H1 (cell line): ENCODE results near the gene PRR22. TPM values are rescaled to one million over a fixed set of nuclear protein-coding genes. Genes with fewer than 3 reads are reported as not detected.

ENCODE experiments used
- CTCF ChIA-PET: fragments of 300-600 bp; sonication (Branson Sonifier 250); formaldehyde crosslinking; loops from one replicate; lab custom pipeline; 2021; ENCODE audit not compliant: partially characterized antibody; lab: Charles Lee
- POLR2A ChIA-PET: fragments of 300-600 bp; sonication (Branson Sonifier 250); formaldehyde crosslinking; loops from one replicate; lab custom pipeline; 2021; ENCODE audit warnings: inconsistent platforms; ENCODE audit not compliant: partially characterized antibody; lab: Charles Lee
- DNase-seq, 2 experiments: peaks; one replicate each; pipeline versions ENCODE4 v3.0.0 to v3.0.0-alpha.2; 2010 to 2022; ENCODE audit warnings: low spot score in 2 of 2, low read depth in 1 of 2, mixed read lengths in 1 of 2
- FAIRE-seq: peaks from 2 replicates; lab custom pipeline; 2011; peaks lifted over from hg19 to GRCh38; lab: Jason Lieb, UNC
- H2AFZ ChIP-seq: 2 replicates; pipeline ENCODE4 v1.8.1; 2012; ENCODE audit warnings: low read length, inconsistent platforms
- H2AK5ac ChIP-seq: 2 replicates; pipeline ENCODE4 v1.6.1; 2013; ENCODE audit warnings: low read depth, low read length
- H2BK120ac ChIP-seq: replicated peaks from 2 replicates; pipeline ENCODE3; 2013; ENCODE audit warnings: low read depth, low read length, inconsistent platforms
- H2BK12ac ChIP-seq: 2 replicates; pipeline ENCODE4 v1.6.1; 2013; ENCODE audit warnings: low read depth, low read length
- H2BK15ac ChIP-seq: 2 replicates; pipeline ENCODE4 v1.6.1; 2013; ENCODE audit warnings: low read length
- H2BK20ac ChIP-seq: 2 replicates; pipeline ENCODE4 v1.6.1; 2013; ENCODE audit warnings: low read length
- H2BK5ac ChIP-seq: 2 replicates; pipeline ENCODE4 v1.6.1; 2013; ENCODE audit warnings: low read depth, low read length
- H3K14ac ChIP-seq: 2 replicates; pipeline ENCODE4 v1.6.1; 2013; ENCODE audit warnings: inconsistent platforms; ENCODE audit not compliant: insufficient read length
- H3K18ac ChIP-seq: 2 replicates; pipeline ENCODE4 v1.6.1; 2013; ENCODE audit warnings: low read length; ENCODE audit errors: extremely low read depth
- H3K23ac ChIP-seq: 2 replicates; pipeline ENCODE4 v1.6.1; 2013; ENCODE audit warnings: inconsistent platforms; ENCODE audit not compliant: insufficient read length
- H3K23me2 ChIP-seq: 2 replicates; pipeline ENCODE4 v1.6.1; 2013; ENCODE audit warnings: low read depth, low read length
- H3K27ac ChIP-seq: 2 replicates; pipeline ENCODE4 v1.6.1; 2011; ENCODE audit warnings: low read depth, low read length, inconsistent platforms
- H3K27me3 ChIP-seq, 4 experiments: replicated peaks in 1 of 4; 1 replicate in 1 of 4; 2 replicates in 3 of 4; pipeline versions ENCODE4 v1.6.1 to v1.8.1; 2011 to 2013; ENCODE audit warnings: low read length in 3 of 4, mild to moderate bottlenecking in 3 of 4, inconsistent platforms in 2 of 4, mixed read lengths in 2 of 4, moderate library complexity in 1 of 4; ENCODE audit not compliant: control insufficient read depth in 3 of 4, insufficient read depth in 3 of 4; ENCODE audit errors: extremely low read depth in 1 of 4
- H3K36me3 ChIP-seq, 4 experiments: 2 replicates each; pipeline versions ENCODE4 v1.6.1 to v1.8.1; 2011 to 2013; ENCODE audit warnings: mild to moderate bottlenecking in 4 of 4, low read length in 3 of 4, moderate library complexity in 2 of 4, control low read depth in 1 of 4, inconsistent platforms in 1 of 4; ENCODE audit not compliant: insufficient read depth in 4 of 4, control insufficient read depth in 2 of 4
- H3K4ac ChIP-seq: replicated peaks from 2 replicates; pipeline ENCODE3; 2013; ENCODE audit warnings: low read length, low read depth, mixed read lengths, inconsistent platforms; ENCODE audit not compliant: insufficient read length
- H3K4me1 ChIP-seq, 4 experiments: replicated peaks in 1 of 4; 1 replicate in 1 of 4; 2 replicates in 3 of 4; pipeline versions ENCODE4 v1.6.1 to v1.8.1; 2011 to 2013; ENCODE audit warnings: low read length in 3 of 4, inconsistent platforms in 2 of 4, mixed read lengths in 1 of 4; ENCODE audit not compliant: insufficient read depth in 4 of 4, control insufficient read depth in 3 of 4
- H3K4me2 ChIP-seq, 2 experiments: 2 replicates each; pipeline versions ENCODE4 v1.6.1 to v1.8.1; 2011 to 2013; ENCODE audit warnings: low read depth in 2 of 2, low read length in 2 of 2, control low read depth in 1 of 2, inconsistent platforms in 1 of 2, mild to moderate bottlenecking in 1 of 2; ENCODE audit not compliant: insufficient read depth in 1 of 2
- H3K4me3 ChIP-seq, 4 experiments: fragments of 200-600, 300-600 bp in 1 of 4; sonication (generic), shearing (Covaris generic), sonication (Bioruptor Twin) in 1 of 4; 2 replicates each; pipeline versions ENCODE4 v1.5.1 to v1.8.1; 2011 to 2016; ENCODE audit warnings: low read length in 4 of 4, low read depth in 3 of 4, control low read depth in 2 of 4, inconsistent platforms in 2 of 4, mild to moderate bottlenecking in 2 of 4, mixed read lengths in 1 of 4, moderate library complexity in 1 of 4; ENCODE audit not compliant: insufficient read depth in 2 of 4; ENCODE audit errors: extremely low read depth in 1 of 4
- H3K56ac ChIP-seq: replicated peaks from 2 replicates; pipeline ENCODE3; 2013; ENCODE audit warnings: low read depth, mild to moderate bottlenecking, mixed read lengths, low read length, inconsistent platforms; ENCODE audit not compliant: insufficient read length
- H3K79me1 ChIP-seq: 2 replicates; pipeline ENCODE4 v1.6.1; 2013; ENCODE audit warnings: low read depth, low read length, control low read depth
- H3K79me2 ChIP-seq, 2 experiments: 2 replicates each; pipeline versions ENCODE4 v1.6.1 to v1.8.1; 2012 to 2013; ENCODE audit warnings: low read length in 2 of 2, mild to moderate bottlenecking in 2 of 2, inconsistent platforms in 1 of 2; ENCODE audit not compliant: insufficient read depth in 2 of 2, control insufficient read depth in 1 of 2
- H3K9ac ChIP-seq, 4 experiments: replicated peaks in 1 of 4; 1 replicate in 1 of 4; 2 replicates in 3 of 4; pipeline versions ENCODE4 v1.6.1 to v1.8.1; 2011 to 2013; ENCODE audit warnings: low read depth in 3 of 4, low read length in 3 of 4, control low read depth in 2 of 4, mild to moderate bottlenecking in 2 of 4, moderate library complexity in 2 of 4, inconsistent platforms in 1 of 4; ENCODE audit errors: extremely low read depth in 1 of 4
- H3K9me3 ChIP-seq, 2 experiments: 2 replicates each; pipeline versions ENCODE4 v1.6.1 to v1.8.1; 2012 to 2013; ENCODE audit warnings: mild to moderate bottlenecking in 2 of 2, moderate library complexity in 2 of 2, control low read depth in 1 of 2, inconsistent platforms in 1 of 2, low read depth in 1 of 2, low read length in 1 of 2, mixed read lengths in 1 of 2; ENCODE audit not compliant: insufficient read depth in 2 of 2
- H4K20me1 ChIP-seq, 2 experiments: replicated peaks in 1 of 2; 2 replicates each; pipeline versions ENCODE3 to v1.8.1; 2011 to 2013; ENCODE audit warnings: inconsistent platforms in 2 of 2, low read length in 2 of 2, mild to moderate bottlenecking in 1 of 2; ENCODE audit not compliant: insufficient read depth in 2 of 2, control insufficient read depth in 1 of 2
- H4K5ac ChIP-seq: 2 replicates; pipeline ENCODE4 v1.6.1; 2013; ENCODE audit warnings: low read length, low read depth, mixed read lengths, inconsistent platforms; ENCODE audit not compliant: insufficient read length
- H4K8ac ChIP-seq: 2 replicates; pipeline ENCODE4 v1.8.0; 2013; ENCODE audit warnings: mild to moderate bottlenecking, moderate library complexity, low read length, inconsistent platforms; ENCODE audit not compliant: insufficient read depth; ENCODE audit errors: extremely low read depth
- H4K91ac ChIP-seq: replicated peaks from 2 replicates; pipeline ENCODE3; 2013; ENCODE audit warnings: low read length, mixed read lengths, inconsistent platforms; ENCODE audit not compliant: insufficient read length
- ATF2 ChIP-seq: IDR thresholded peaks from 2 replicates; pipeline ENCODE4 v1.6.1; 2012; ENCODE audit warnings: low read length, inconsistent platforms
- BACH1 ChIP-seq: IDR thresholded peaks from 2 replicates; pipeline ENCODE4 v1.6.1; 2012; ENCODE audit warnings: low read length, improper control_type of control experiment
- CHD1 ChIP-seq: IDR thresholded peaks from 2 replicates; pipeline ENCODE4 v1.6.1; 2012; ENCODE audit warnings: low read depth, low read length, improper control_type of control experiment
- CTCF ChIP-seq, 3 experiments: IDR thresholded peaks; 1 replicate in 2 of 3; 2 replicates in 1 of 3; pipeline versions ENCODE4 v1.5.1 to v1.6.1; 2011; ENCODE audit warnings: low read length in 3 of 3, mild to moderate bottlenecking in 3 of 3, inconsistent platforms in 2 of 3, low read depth in 1 of 3, moderate library complexity in 1 of 3; ENCODE audit not compliant: insufficient read depth in 1 of 3; ENCODE audit errors: control extremely low read depth in 1 of 3
- JUN ChIP-seq: IDR thresholded peaks from 2 replicates; pipeline ENCODE4 v1.6.1; 2011; ENCODE audit warnings: low read depth, mild to moderate bottlenecking, improper control_type of control experiment, low read length
- TAF1 ChIP-seq: IDR thresholded peaks from 2 replicates; pipeline ENCODE4 v1.6.1; 2011; ENCODE audit warnings: mild to moderate bottlenecking, low read depth, low read length
- TAF7 ChIP-seq: optimal IDR thresholded peaks from 2 replicates; pipeline ENCODE3; 2011; ENCODE audit warnings: low read depth, mild to moderate bottlenecking, inconsistent platforms, low read length, moderate library complexity, borderline replicate concordance
- WGBS, 2 experiments: shearing (Covaris generic) in 1 of 2; methylation state at CpG; one replicate each; pipeline versions ENCODE4 v1.1.6 to v1.1.7; 2013 to 2015; ENCODE audit warnings: low lambda C conversion rate in 2 of 2, mixed read lengths in 2 of 2, inconsistent platforms in 1 of 2, low coverage in 1 of 2, missing lambda C conversion rate in 1 of 2; ENCODE audit not compliant: insufficient replicate concordance in 2 of 2, insufficient coverage in 1 of 2, insufficient read length in 1 of 2; ENCODE audit errors: extremely low coverage in 1 of 2, missing lambda C conversion rate in 1 of 2; 5-methylcytosine and 5-hydroxymethylcytosine counted together
- polyA plus RNA-seq, 7 experiments: library from polyadenylated mRNA; depleted of rRNA in 3 of 7; stranded (reverse) in 5 of 7; unstranded in 2 of 7; fragments of >200 nt in 5 of 7; fragments of 200-250 nt in 2 of 7; gene quantifications; 1 replicate in 5 of 7; 2 replicates in 1 of 7; 4 replicates in 1 of 7; pipeline versions ENCODE4 v1.2.1 to v1.2.3, GENCODE V29; 2011 to 2013; ENCODE audit warnings: missing spikeins in 2 of 7, mixed read lengths in 2 of 7
- total RNA-seq: library from RNA; stranded (reverse); fragmentation: NEBNext Ultra II Directional; extraction: Animal tissue kit (Norgen Biotek cat#: 25700); gene quantifications from 2 replicates; pipeline ENCODE4 v1.2.1, GENCODE V29; 2021

Gene PRR22
- total and polyA plus RNA-seq, 2 of the 8 experiments (the other 6 are each of a cell fraction or from before 2014, with no cell fraction given) = 1.9 to 2.1 TPM

- Histone ChIP-seq H3K27ac (no peak overlapping the region), H3K56ac (no peak overlapping the region), H3K4me1 (no peaks in the 10 kb centered on the region), H3K9ac (no peak overlapping the region), H3K23me2 (no peaks in the 10 kb centered on the region), H3K79me2 (no peaks in the 10 kb centered on the region), H2AFZ (no peak overlapping the region), H2BK120ac (no peak overlapping the region), H3K18ac (no peak overlapping the region), H4K8ac (no peak overlapping the region; the same call in 1 of the 2 replicates), H3K4me3 (no peak overlapping the region), H3K4ac (no peak overlapping the region), H2BK5ac (no peak overlapping the region), H3K14ac (no peak overlapping the region), H2BK12ac (no peak overlapping the region), H3K36me3 (no peaks in the 10 kb centered on the region), H4K91ac (no peak overlapping the region), H4K5ac (no peak overlapping the region), H3K79me1 (no peaks in the 10 kb centered on the region), H3K23ac (no peak overlapping the region), H2BK20ac (no peak overlapping the region), H3K4me2 (no peak overlapping the region), H2BK15ac (no peak overlapping the region), H3K27me3 (no peaks in the 10 kb centered on the region), H2AK5ac (no peak overlapping the region), H4K20me1 (peaks cover 0 to 2% of the 10 kb centered on the region in 2 experiments), H3K9me3 (no peaks in the 10 kb centered on the region)
- no peak for TF ChIP-seq TAF1
- TF ChIP-seq JUN = no peak
- TF ChIP-seq BACH1 = no peak
- TF ChIP-seq ATF2 = no peak
- no peak for TF ChIP-seq CTCF (IDR thresholded peaks at IDR 0.05; ENCODE audit: control extremely low read depth in 1 of 3, insufficient read depth in 1 of 3, low read depth in 1 of 3, low read length in 3 of 3)
- no peak for TF ChIP-seq CHD1
- no peak for TF ChIP-seq TAF7
- DNase-seq (no peak), FAIRE-seq (no peak)
- POLR2A ChIA-PET = interaction anchor here (0.7 to 2.0 kb wide), 3 partner anchors 10 to 79 kb away, joined by 3 to 12 read pairs (median 3); no protein-coding TSS in a partner anchor
- 81% methylated on average over 9 of the region's 9 CpGs; no CpG with 5 or more reads in 1 of the 2 experiments for WGBS, 2 experiments
- CTCF ChIA-PET = interaction anchor here (0.5 to 1.8 kb wide), 6 partner anchors 10 to 237 kb away, joined by 3 to 8 read pairs (median 4); no protein-coding TSS in a partner anchor
Measured at GRCh38 chr19:5814123-5814851, 29.7 kb upstream of the PRR22 start.
